Heart right ventricle (tissue), 16 donors: ENCODE results near the gene LHPP. TPM values are rescaled to one million over a fixed set of nuclear protein-coding genes. Genes with fewer than 3 reads are reported as not detected.

Source experiments
- ATAC-seq, 8 donors: fragments of 200-7000 bp; cut with Tn5 transposase; one replicate each; pipeline ENCODE4 v1.9.1; 2020; ENCODE audit warnings: mild to moderate bottlenecking in 8 of 8, moderate library complexity in 8 of 8, moderate number of reproducible peaks in 1 of 8
- DNase-seq, 2 donors: peaks; one replicate each; pipeline ENCODE4 v3.0.0-alpha.2; 2020
- H3K27ac ChIP-seq, 10 donors: fragments of 200-600 bp; sonication (generic) in 2 of 10; one replicate each; pipeline versions ENCODE4 v1.5.0 to v1.8.0; 2020 to 2022; ENCODE audit warnings: mild to moderate bottlenecking in 3 of 10
- H3K27me3 ChIP-seq, 7 donors: fragments of 200-600 bp; one replicate each; pipeline ENCODE4 v1.8.0; 2021 to 2022; ENCODE audit warnings: mild to moderate bottlenecking in 2 of 7
- H3K36me3 ChIP-seq, 9 donors: fragments of 200-600 bp; sonication (generic) in 1 of 9; one replicate each; pipeline versions ENCODE4 v1.5.0 to v1.8.0; 2020 to 2022; ENCODE audit warnings: mild to moderate bottlenecking in 2 of 9
- H3K4me1 ChIP-seq, 9 donors: fragments of 200-600 bp; sonication (generic) in 1 of 9; one replicate each; pipeline versions ENCODE4 v1.5.0 to v1.8.0; 2020 to 2022; ENCODE audit warnings: mild to moderate bottlenecking in 4 of 9
- H3K4me3 ChIP-seq, 10 donors: fragments of 200-600 bp; sonication (generic) in 2 of 10; one replicate each; pipeline versions ENCODE4 v1.5.0 to v1.8.0; 2020 to 2022; ENCODE audit warnings: mild to moderate bottlenecking in 7 of 10, moderate library complexity in 2 of 10
- H3K9me3 ChIP-seq, 11 donors: fragments of 200-600 bp in 10 of 11; sonication (generic) in 2 of 11; one replicate each; pipeline versions ENCODE4 v1.5.0 to v1.8.0; 2013 to 2022; ENCODE audit warnings: mild to moderate bottlenecking in 2 of 11, control low read depth in 1 of 11, moderate library complexity in 1 of 11
- WGBS, 2 donors: extraction: QIAGEN DNeasy Blood & Tissue Kit; methylation state at CpG; one replicate each; pipeline ENCODE4 v1.1.7; 2013; ENCODE audit warnings: inconsistent platforms in 1 of 2; 5-methylcytosine and 5-hydroxymethylcytosine counted together
- intact Hi-C, 10 donors: fragments of 100-400 bp; cut with DNase I; formaldehyde crosslinking; loops; one replicate each; pipeline versions ENCODE4 v1.11.1 to v1.14.2; 2022
- polyA plus RNA-seq, 2 donors: library from polyadenylated mRNA; stranded (reverse); fragments of 200-250 nt; gene quantifications; one replicate each; pipeline ENCODE4 v1.2.3, GENCODE V29; 2013
- total RNA-seq, 10 donors: library from RNA; stranded (reverse); fragmentation: NEBNext Ultra II Directional in 3 of 10; extraction: Animal tissue kit (Norgen Biotek cat#: 25700) in 3 of 10; gene quantifications; one replicate each; pipeline versions ENCODE4 v1.2.1 to v1.2.4, GENCODE V29; 2021 to 2023
- TF ChIP-seq, protein P1 (sequence below), 9 donors: fragments of 200-600 bp; sonication (generic) in 2 of 9; IDR thresholded peaks; one replicate each; pipeline versions ENCODE4 v1.5.0 to v1.8.0; 2021 to 2022; ENCODE audit warnings: antibody characterized with exemption in 9 of 9, mild to moderate bottlenecking in 5 of 9, moderate library complexity in 1 of 9
- donor health status: Arrhythmogenic right ventricular cardiomyopathy.
- donor health status: ischemic (EF 13 %, LVEDD 7.1; RV severe dilation, severe dysfunction).
- donor health status: healthy with polysubstance abuse.
- donor health status: DM: no; HTN: yes; CAD: no.
- donor health status: DM: no; HTN: no; CAD: no.
- donor health status: ischemic (EF 25% LVEDD 6.9; RV normal size, moderate dysfunction).
- donor health status: ischemic (EF 25% LVEDD 5.7; RV mildly dilated, moderate dysfunction).
- donor health status: healthy.
- donor health status: DM: yes; HTN: yes; CAD: no.
- donor health status: Ischemic cardiomyopathy.
- donor health status: ischemic (EF 35%, LVEDD 5.7; RV mildly dilated, moderate dysfunction).
- donor health status: nonischemic (EF 11% LVEDD 7.7; RV severe dilation, severe dysfunction).
- donor health status: DM: yes; HTN: yes; CAD: no.
- donor health status: PGD.
- donor health status: ischemic (EF 29% LVEDD 5.4; RV normal size, mild dysfunction).
- donor health status: nonischemic (EF 23%, LVEDD 6.1; RV moderate dilation, normal function).

The LHPP gene
- total and polyA plus RNA-seq, 12 donors = 4.2 to 20.5 (median 11.7) TPM

DNA sequence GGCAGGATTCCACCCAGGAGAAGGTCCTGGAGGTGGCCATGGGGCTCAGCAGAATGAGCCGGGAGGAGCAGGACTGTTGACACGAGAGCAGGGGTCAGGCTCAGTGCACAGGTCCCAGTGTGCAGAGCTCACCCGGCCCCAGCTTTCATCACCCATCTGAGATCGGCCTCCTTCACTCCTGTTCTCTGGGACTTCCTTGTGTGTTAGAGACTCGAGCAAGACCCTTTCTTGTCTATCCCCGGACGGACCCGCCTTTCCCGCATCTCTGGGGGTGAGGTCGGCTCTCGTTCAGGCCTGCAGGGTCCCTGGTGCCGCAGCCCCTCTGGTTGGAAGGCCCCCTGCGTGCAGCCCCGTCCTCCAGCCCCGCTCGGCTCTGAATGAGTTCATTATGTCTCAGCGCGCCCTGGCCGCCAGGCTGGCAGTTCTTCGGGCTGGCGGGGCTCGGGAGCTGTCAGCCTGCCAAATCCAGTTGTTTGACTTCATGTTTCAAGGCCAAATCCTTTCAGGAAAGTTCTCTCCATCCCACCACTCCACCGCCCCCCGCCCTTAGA, 127.9 kb downstream of the LHPP start:
- WGBS, 2 donors = 74 to 83% methylated on average over 24 of the region's 24 CpGs
- H3K4me3 ChIP-seq = no peak overlapping the region
- peak overlapping the region in 1 of 10 donors; percentile 41 for H3K27ac ChIP-seq
- H3K9me3 ChIP-seq = peaks cover 0 to 10% (median 0%) of the 10 kb centered on the region in 11 donors
- H3K27me3 ChIP-seq = no peaks in the 10 kb centered on the region
- TF ChIP-seq, protein P1, sequence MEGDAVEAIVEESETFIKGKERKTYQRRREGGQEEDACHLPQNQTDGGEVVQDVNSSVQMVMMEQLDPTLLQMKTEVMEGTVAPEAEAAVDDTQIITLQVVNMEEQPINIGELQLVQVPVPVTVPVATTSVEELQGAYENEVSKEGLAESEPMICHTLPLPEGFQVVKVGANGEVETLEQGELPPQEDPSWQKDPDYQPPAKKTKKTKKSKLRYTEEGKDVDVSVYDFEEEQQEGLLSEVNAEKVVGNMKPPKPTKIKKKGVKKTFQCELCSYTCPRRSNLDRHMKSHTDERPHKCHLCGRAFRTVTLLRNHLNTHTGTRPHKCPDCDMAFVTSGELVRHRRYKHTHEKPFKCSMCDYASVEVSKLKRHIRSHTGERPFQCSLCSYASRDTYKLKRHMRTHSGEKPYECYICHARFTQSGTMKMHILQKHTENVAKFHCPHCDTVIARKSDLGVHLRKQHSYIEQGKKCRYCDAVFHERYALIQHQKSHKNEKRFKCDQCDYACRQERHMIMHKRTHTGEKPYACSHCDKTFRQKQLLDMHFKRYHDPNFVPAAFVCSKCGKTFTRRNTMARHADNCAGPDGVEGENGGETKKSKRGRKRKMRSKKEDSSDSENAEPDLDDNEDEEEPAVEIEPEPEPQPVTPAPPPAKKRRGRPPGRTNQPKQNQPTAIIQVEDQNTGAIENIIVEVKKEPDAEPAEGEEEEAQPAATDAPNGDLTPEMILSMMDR (IDR thresholded peaks at IDR 0.05) = no peak
- H3K36me3 ChIP-seq = no peaks in the 10 kb centered on the region
- ATAC-seq = peak in 4 of 8 donors; percentile 14 to 40 (median 22)
- peaks cover 0 to 19% (median 15%) of the 10 kb centered on the region in 9 donors for H3K4me1 ChIP-seq
- intact Hi-C loops = no loop called here
- DNase-seq = peak in 1 of 2 donors; percentile 17

GRCh38 chr10:124590216-124591122, 128.8 kb downstream of the LHPP start:
- Histone ChIP-seq H3K9me3 (peaks cover 0 to 10% (median 0%) of the 10 kb centered on the region in 11 donors), H3K4me3 (no peak overlapping the region), H3K27ac (no peak overlapping the region), H3K4me1 (peaks cover 0 to 19% (median 15%) of the 10 kb centered on the region in 9 donors), H3K36me3 (no peaks in the 10 kb centered on the region), H3K27me3 (no peaks in the 10 kb centered on the region)
- intact Hi-C loops = no loop called here
- DNase-seq (peak in 1 of 2 donors; percentile 2), ATAC-seq (no peak)
- TF ChIP-seq, protein P1 (IDR thresholded peaks at IDR 0.05) = no peak
- 82 to 91% methylated on average over 23 of the region's 23 CpGs for WGBS, 2 donors

DNA sequence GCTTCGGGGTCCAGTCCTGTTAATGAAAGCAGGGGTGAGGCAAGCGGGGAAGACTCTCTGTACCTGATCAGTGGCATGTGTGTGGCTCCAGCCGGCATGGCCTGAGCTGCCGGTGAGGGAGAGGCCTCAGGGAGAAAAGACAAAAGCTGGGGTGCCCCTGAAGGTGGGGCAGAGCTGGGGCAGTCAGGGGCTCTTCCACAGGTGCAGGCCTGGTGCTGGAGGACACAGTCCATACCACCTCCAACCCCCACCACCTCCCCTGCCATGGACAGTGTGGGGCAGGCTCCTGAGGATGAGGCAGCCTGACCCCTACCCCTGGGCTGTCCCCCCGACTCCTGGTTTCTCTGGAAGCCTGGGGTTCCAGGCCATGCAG, 129.5 kb downstream of the LHPP start:
- WGBS, 2 donors = 76 to 87% methylated on average over 5 of the region's 5 CpGs
- Histone ChIP-seq H3K27ac (no peak overlapping the region), H3K27me3 (no peaks in the 10 kb centered on the region), H3K4me1 (peaks cover 0 to 19% (median 15%) of the 10 kb centered on the region in 9 donors), H3K4me3 (no peak overlapping the region), H3K36me3 (no peaks in the 10 kb centered on the region), H3K9me3 (peaks cover 0 to 10% (median 0%) of the 10 kb centered on the region in 11 donors)
- intact Hi-C loops = no loop called here
- ATAC-seq (no peak), DNase-seq (peak in 1 of 2 donors; percentile 6)
- TF ChIP-seq, protein P1 (IDR thresholded peaks at IDR 0.05) = no peak

GRCh38 chr10:124592101-124592500, 130.5 kb downstream of the LHPP start:
- H3K27me3 ChIP-seq = no peaks in the 10 kb centered on the region
- ATAC-seq (no peak), DNase-seq (peak in 1 of 2 donors; percentile 2)
- TF ChIP-seq, protein P1 (IDR thresholded peaks at IDR 0.05) = no peak
- H3K4me1 ChIP-seq = peaks cover 0 to 19% (median 15%) of the 10 kb centered on the region in 9 donors
- WGBS, 2 donors = 96 to 98% methylated on average over 7 of the region's 7 CpGs
- no peak overlapping the region for H3K4me3 ChIP-seq
- H3K9me3 ChIP-seq = peaks cover 0 to 10% (median 0%) of the 10 kb centered on the region in 11 donors
- intact Hi-C loops = no loop called here
- H3K36me3 ChIP-seq = no peaks in the 10 kb centered on the region
- no peak overlapping the region for H3K27ac ChIP-seq
